B cell (primary cell): ENCODE measurements around the gene VPS26B. TPM values are rescaled to one million over a fixed set of nuclear protein-coding genes. Genes with fewer than 3 reads are reported as not detected.

Experiments used
- ATAC-seq: fragments of 200-7000 bp; cut with Tn5 transposase; one replicate; pipeline ENCODE4 v1.10.0; 2021; ENCODE audit warnings: low read depth, mild to moderate bottlenecking, moderate number of reproducible peaks, moderate library complexity
- CTCF ChIA-PET: fragments of 350-600 bp; sonication (Branson Sonifier 250); formaldehyde crosslinking; loops from one replicate; lab custom pipeline; 2021; ENCODE audit warnings: antibody characterized with exemption, inconsistent platforms; lab: Charles Lee
- POLR2A ChIA-PET: fragments of 350-600 bp; sonication (Branson Sonifier 250); formaldehyde crosslinking; loops from one replicate; lab custom pipeline; 2021; ENCODE audit warnings: antibody characterized with exemption; lab: Charles Lee
- DNase-seq: peaks from one replicate; pipeline ENCODE4 v3.0.0; 2013
- H2AFZ ChIP-seq: 2 replicates; pipeline ENCODE4 v1.6.1; 2012; ENCODE audit warnings: mild to moderate bottlenecking, low read depth, low read length; ENCODE audit not compliant: insufficient read depth, poor library complexity, severe bottlenecking
- H3K27ac ChIP-seq, 2 donors: 1 replicate in 1 of 2; 2 replicates in 1 of 2; pipeline ENCODE4 v1.5.1; 2012 to 2013; ENCODE audit warnings: low read length in 2 of 2, mild to moderate bottlenecking in 2 of 2, moderate library complexity in 1 of 2
- H3K27me3 ChIP-seq, 4 experiments: fragments of 200-600 bp in 1 of 4; sonication (generic) in 1 of 4; replicated peaks in 1 of 4; 1 replicate in 2 of 4; 2 replicates in 2 of 4; pipeline versions ENCODE4 v1.6.1 to v1.7.0; 2013 to 2016; ENCODE audit warnings: low read length in 3 of 4, mild to moderate bottlenecking in 2 of 4, mixed read lengths in 1 of 4, moderate library complexity in 1 of 4; ENCODE audit not compliant: insufficient read depth in 4 of 4, control insufficient read depth in 3 of 4; ENCODE audit errors: control extremely low read depth in 1 of 4
- H3K36me3 ChIP-seq, 2 experiments: replicated peaks in 1 of 2; 1 replicate in 1 of 2; 2 replicates in 1 of 2; pipeline versions ENCODE4 v1.6.1 to v1.7.1; 2013; ENCODE audit warnings: low read length in 1 of 2; ENCODE audit not compliant: insufficient read depth in 2 of 2, control insufficient read depth in 1 of 2; ENCODE audit errors: control extremely low read depth in 1 of 2, extremely low read depth in 1 of 2
- H3K4me1 ChIP-seq, 2 donors: fragments of 200-600 bp in 1 of 2; sonication (generic) in 1 of 2; 1 replicate in 1 of 2; 2 replicates in 1 of 2; pipeline versions ENCODE4 v1.5.1 to v1.6.1; 2013 to 2017; ENCODE audit warnings: low read length in 2 of 2; ENCODE audit not compliant: control insufficient read depth in 2 of 2, insufficient read depth in 2 of 2
- H3K4me2 ChIP-seq: replicated peaks from 2 replicates; pipeline ENCODE3; 2012; ENCODE audit warnings: mild to moderate bottlenecking, low read depth, low read length; ENCODE audit not compliant: poor library complexity, severe bottlenecking
- H3K4me3 ChIP-seq, 5 experiments: fragments of 200-600 bp in 1 of 5; sonication (generic) in 1 of 5; 1 replicate in 3 of 5; 2 replicates in 2 of 5; pipeline versions ENCODE4 v1.5.1 to v1.7.0; 2011 to 2016; ENCODE audit warnings: low read length in 4 of 5, mild to moderate bottlenecking in 4 of 5, low read depth in 2 of 5, control low read depth in 1 of 5, moderate library complexity in 1 of 5; ENCODE audit not compliant: insufficient read depth in 1 of 5; ENCODE audit errors: control extremely low read depth in 1 of 5, extremely low read depth in 1 of 5
- H3K79me2 ChIP-seq: fragments of 200-600 bp; sonication (generic); one replicate; pipeline ENCODE4 v1.6.0; 2016; ENCODE audit warnings: low read length; ENCODE audit not compliant: control insufficient read depth, insufficient read depth
- H3K9ac ChIP-seq: fragments of 200-600 bp; sonication (generic); 2 replicates; pipeline ENCODE4 v1.6.1; 2017; ENCODE audit warnings: mild to moderate bottlenecking, low read length, moderate library complexity
- H3K9me3 ChIP-seq, 3 donors: one replicate each; pipeline versions ENCODE4 v1.6.1 to v1.7.1; 2013; ENCODE audit warnings: low read length in 2 of 3; ENCODE audit not compliant: control insufficient read depth in 2 of 3, insufficient read depth in 1 of 3; ENCODE audit errors: control extremely low read depth in 1 of 3
- H4K20me1 ChIP-seq: 2 replicates; pipeline ENCODE4 v1.6.0; 2012; ENCODE audit warnings: mild to moderate bottlenecking, low read length; ENCODE audit not compliant: insufficient read depth, control insufficient read depth, poor library complexity, severe bottlenecking
- H3K27ac Mint-ChIP-seq: one replicate; pipeline ENCODE4 v1.8.0; 2021; ENCODE audit warnings: mixed read lengths
- H3K27me3 Mint-ChIP-seq: one replicate; pipeline ENCODE4 v1.8.0; 2021; ENCODE audit warnings: mixed read lengths
- H3K4me1 Mint-ChIP-seq: one replicate; pipeline ENCODE4 v1.8.0; 2021; ENCODE audit warnings: mixed read lengths
- H3K4me3 Mint-ChIP-seq: one replicate; pipeline ENCODE4 v1.8.0; 2021; ENCODE audit warnings: mixed read lengths
- H3K9me3 Mint-ChIP-seq: one replicate; pipeline ENCODE4 v1.8.0; 2022; ENCODE audit warnings: mixed read lengths; ENCODE audit not compliant: insufficient read depth
- EZH2 ChIP-seq: IDR thresholded peaks from 2 replicates; pipeline ENCODE4 v1.6.1; 2012; ENCODE audit warnings: borderline replicate concordance, low read depth, mild to moderate bottlenecking, moderate library complexity, low read length; ENCODE audit not compliant: insufficient read depth, poor library complexity, severe bottlenecking
- WGBS: methylation state at CpG from one replicate; pipeline ENCODE4 v1.1.5; 2013; ENCODE audit warnings: missing lambda C conversion rate; ENCODE audit not compliant: insufficient coverage; 5-methylcytosine and 5-hydroxymethylcytosine counted together
- intact Hi-C: fragments of 100-400 bp; cut with micrococcal nuclease; formaldehyde crosslinking; loops from one replicate; pipeline ENCODE4 v1.10.0; 2022
- polyA plus RNA-seq: library from polyadenylated mRNA; depleted of rRNA; stranded (reverse); fragments of >200 nt; gene quantifications from 2 replicates; pipeline ENCODE4 v1.2.3, GENCODE V29; 2012
- total RNA-seq, 2 donors: library from RNA; stranded (reverse); fragments of 120-200 nt in 1 of 2; gene quantifications; 1 replicate in 1 of 2; 2 replicates in 1 of 2; pipeline versions ENCODE4 v1.2.3 to v1.2.4, GENCODE V29; 2013 to 2022
- TF ChIP-seq, protein P1 (sequence below): fragments of 200-600 bp; IDR thresholded peaks from one replicate; pipeline ENCODE4 v1.8.0; 2022; ENCODE audit warnings: antibody characterized with exemption, mild to moderate bottlenecking

The VPS26B gene
- total and polyA plus RNA-seq, 2 donors (not counting 1 experiment from before 2014, with no cell fraction given), result 14.7 to 38.5 TPM

DNA sequence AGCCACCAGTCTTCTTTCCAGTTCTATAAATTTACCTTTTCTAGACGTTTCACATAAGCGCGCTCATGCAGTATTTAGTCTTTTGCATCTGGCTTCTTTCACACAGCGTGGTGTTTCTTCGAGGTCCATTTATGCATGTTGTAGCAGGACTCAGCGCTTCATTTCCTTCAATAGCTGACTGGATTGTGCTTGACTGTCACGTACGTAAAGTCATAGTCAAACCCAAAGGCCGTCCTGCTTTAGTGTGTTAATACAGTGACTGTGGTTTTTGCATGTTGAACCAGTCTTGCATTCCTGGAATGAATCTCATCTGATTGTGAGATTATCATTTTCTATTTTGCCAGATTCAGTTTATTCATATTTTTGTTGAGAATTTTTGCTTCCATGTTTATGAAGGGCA lies 70.2 kb downstream of the VPS26B start:
- H3K79me2 ChIP-seq, result no peaks in the 10 kb centered on the region
- H3K4me2 ChIP-seq, result no peak overlapping the region
- ChIA-PET POLR2A (no interaction called here), CTCF (no interaction called here)
- Mint-ChIP-seq H3K27ac (no peak overlapping the region), H3K4me3 (no peak overlapping the region), H3K27me3 (peaks cover 19% of the 10 kb centered on the region), H3K4me1 (no peaks in the 10 kb centered on the region), H3K9me3 (no peaks in the 10 kb centered on the region)
- no peaks in the 10 kb centered on the region for H3K4me1 ChIP-seq
- TF ChIP-seq, protein P1, sequence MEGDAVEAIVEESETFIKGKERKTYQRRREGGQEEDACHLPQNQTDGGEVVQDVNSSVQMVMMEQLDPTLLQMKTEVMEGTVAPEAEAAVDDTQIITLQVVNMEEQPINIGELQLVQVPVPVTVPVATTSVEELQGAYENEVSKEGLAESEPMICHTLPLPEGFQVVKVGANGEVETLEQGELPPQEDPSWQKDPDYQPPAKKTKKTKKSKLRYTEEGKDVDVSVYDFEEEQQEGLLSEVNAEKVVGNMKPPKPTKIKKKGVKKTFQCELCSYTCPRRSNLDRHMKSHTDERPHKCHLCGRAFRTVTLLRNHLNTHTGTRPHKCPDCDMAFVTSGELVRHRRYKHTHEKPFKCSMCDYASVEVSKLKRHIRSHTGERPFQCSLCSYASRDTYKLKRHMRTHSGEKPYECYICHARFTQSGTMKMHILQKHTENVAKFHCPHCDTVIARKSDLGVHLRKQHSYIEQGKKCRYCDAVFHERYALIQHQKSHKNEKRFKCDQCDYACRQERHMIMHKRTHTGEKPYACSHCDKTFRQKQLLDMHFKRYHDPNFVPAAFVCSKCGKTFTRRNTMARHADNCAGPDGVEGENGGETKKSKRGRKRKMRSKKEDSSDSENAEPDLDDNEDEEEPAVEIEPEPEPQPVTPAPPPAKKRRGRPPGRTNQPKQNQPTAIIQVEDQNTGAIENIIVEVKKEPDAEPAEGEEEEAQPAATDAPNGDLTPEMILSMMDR, result no peak
- no peak for TF ChIP-seq EZH2
- H3K27me3 ChIP-seq, result peaks cover 0 to 4% (median 0%) of the 10 kb centered on the region in 4 experiments
- no peak overlapping the region for H2AFZ ChIP-seq
- H3K9ac ChIP-seq, result no peak overlapping the region
- no peaks in the 10 kb centered on the region for H3K9me3 ChIP-seq
- DNase-seq, result no peak
- intact Hi-C loops, result no loop called here
- 88% methylated on average over 5 of the region's 9 CpGs for WGBS
- no peak for ATAC-seq
- H3K27ac ChIP-seq, result no peak overlapping the region
- no peaks in the 10 kb centered on the region for H3K36me3 ChIP-seq
- H3K4me3 ChIP-seq, result no peak overlapping the region
- H4K20me1 ChIP-seq, result no peaks in the 10 kb centered on the region

Other genes with a start within 250 kb of the VPS26B start
- gene JAM3, start 155.6 kb upstream of the VPS26B start, total RNA-seq, result 28.0 and 29.6 TPM in 2 replicates
- gene JAM3, start 155.6 kb upstream of the VPS26B start, polyA plus RNA-seq, result 13.5 and 23.2 TPM in 2 replicates
- 32.2 and 34.2 TPM in 2 replicates for gene NCAPD3, start 704 bp upstream of the VPS26B start, total RNA-seq
- 12.9 and 15.5 TPM in 2 replicates for gene NCAPD3, start 704 bp upstream of the VPS26B start, polyA plus RNA-seq
- 35.7 and 38.4 TPM in 2 replicates for gene THYN1, start 28.7 kb downstream of the VPS26B start, total RNA-seq
- 30.1 and 36.3 TPM in 2 replicates for gene THYN1, start 28.7 kb downstream of the VPS26B start, polyA plus RNA-seq
- 33.6 and 35.6 TPM in 2 replicates for gene ACAD8, start 28.9 kb downstream of the VPS26B start, total RNA-seq
- 26.5 and 37.9 TPM in 2 replicates for gene ACAD8, start 28.9 kb downstream of the VPS26B start, polyA plus RNA-seq
- not detected in 2 replicates for gene GLB1L3, start 51.7 kb downstream of the VPS26B start, total RNA-seq
- 0.06 TPM in 1 of 2 replicates, not detected in the other for gene GLB1L3, start 51.7 kb downstream of the VPS26B start, polyA plus RNA-seq
- gene GLB1L2, start 107.3 kb downstream of the VPS26B start, total RNA-seq, result 0.36 and 0.44 TPM in 2 replicates
- 0.27 and 0.31 TPM in 2 replicates for gene GLB1L2, start 107.3 kb downstream of the VPS26B start, polyA plus RNA-seq
- gene B3GAT1, start 187.6 kb downstream of the VPS26B start, total RNA-seq, result not detected in 2 replicates
- 0.06 and 0.14 TPM in 2 replicates for gene B3GAT1, start 187.6 kb downstream of the VPS26B start, polyA plus RNA-seq